C4-2B (cell line): ENCODE data around the gene SEMA6A.
"Not testable (repeated sequence)": the region's sequence is repeated elsewhere in the genome, so short reads cannot be mapped to it uniquely, and the experiment has no call there.

Source experiments
- H3K27ac ChIP-seq: fragments of 450-650 bp; 2 replicates; pipeline ENCODE4 v1.5.1; 2017
- CTCF ChIP-seq: fragments of 450-650 bp; conservative IDR thresholded peaks from 2 replicates; pipeline ENCODE4 v1.5.1; 2017; ENCODE audit warnings: mild to moderate bottlenecking
- ZFX ChIP-seq: fragments of 450-650 bp; IDR thresholded peaks from 2 replicates; pipeline ENCODE4 v1.6.1; 2017

SEMA6A gene

GRCh38 chr5:116528519-116529234 is 45.9 kb downstream of the SEMA6A start:
- H3K27ac ChIP-seq: no peak overlapping the region
- TF ChIP-seq CTCF: no peak
- TF ChIP-seq ZFX: no peak

- no peak overlapping the region for H3K27ac ChIP-seq
- TF ChIP-seq CTCF (no peak), ZFX (no peak)
Observed at GRCh38 chr5:116527582-116527981, 47.0 kb downstream of the SEMA6A start.

GRCh38 chr5:116525674-116526073 is 48.9 kb downstream of the SEMA6A start:
- TF ChIP-seq CTCF: no peak
- no peak for TF ChIP-seq ZFX

GRCh38 chr5:116524966-116525365 is 49.7 kb downstream of the SEMA6A start:
- H3K27ac ChIP-seq: no peak overlapping the region
- TF ChIP-seq CTCF (no peak), ZFX (no peak)

More at GRCh38 chr5:116525674-116526073, 48.9 kb downstream of the SEMA6A start:
- no peak overlapping the region for H3K27ac ChIP-seq

GRCh38 chr5:116524051-116524904 is 50.3 kb downstream of the SEMA6A start:
- TF ChIP-seq CTCF: no peak
- TF ChIP-seq ZFX: no peak
- no peak overlapping the region for H3K27ac ChIP-seq

- H3K27ac ChIP-seq: not testable (repeated sequence)
Observed at GRCh38 chr5:116523182-116523581, 51.4 kb downstream of the SEMA6A start.

- no peak for TF ChIP-seq ZFX
- no peak for TF ChIP-seq CTCF
- H3K27ac ChIP-seq: no peak overlapping the region
Observed at GRCh38 chr5:116522356-116523136, 52.1 kb downstream of the SEMA6A start.
